ENCODE measurements around the gene ZMYM3.

The ZMYM3 gene

GRCh38 chrX:71250841-71251240, 3.1 kb downstream of the ZMYM3 start:
- Histone ChIP-seq H3K4me1 (ENCODE audit: insufficient read depth, insufficient read length) (peaks cover 8% of the 10 kb centered on the region), H3K4me3 (ENCODE audit: insufficient read length, low read depth) (no peak overlapping the region), H3K27me3 (ENCODE audit: insufficient read depth, insufficient read length) (no peaks in the 10 kb centered on the region), H3K9me3 (ENCODE audit: insufficient read depth, low read length) (no peaks in the 10 kb centered on the region), H3K9ac (ENCODE audit: insufficient read length, low read depth) (no peak overlapping the region), H3K36me3 (ENCODE audit: insufficient read depth, insufficient read length, low read length) (peaks cover 69% of the 10 kb centered on the region)
- DNase-seq (ENCODE audit: low read depth, low spot score), result no peak
- TF ChIP-seq YY1 (IDR thresholded peaks at IDR 0.05; ENCODE audit: insufficient read depth, insufficient read length) (no peak), SUZ12 (IDR thresholded peaks at IDR 0.05; ENCODE audit: extremely low read depth, insufficient read depth, insufficient read length) (no peak), ZNF274 (IDR thresholded peaks at IDR 0.05; ENCODE audit: low read depth, low read length) (no peak)

- H3K27me3 ChIP-seq (ENCODE audit: insufficient read depth, insufficient read length), result no peaks in the 10 kb centered on the region
- no peaks in the 10 kb centered on the region for H3K9me3 ChIP-seq (ENCODE audit: insufficient read depth, low read length)
- H3K4me3 ChIP-seq (ENCODE audit: insufficient read length, low read depth), result no peak overlapping the region
- H3K9ac ChIP-seq (ENCODE audit: insufficient read length, low read depth), result no peak overlapping the region
- peaks cover 6% of the 10 kb centered on the region for H3K4me1 ChIP-seq (ENCODE audit: insufficient read depth, insufficient read length)
- TF ChIP-seq YY1 (IDR thresholded peaks at IDR 0.05; ENCODE audit: insufficient read depth, insufficient read length) (no peak), SUZ12 (IDR thresholded peaks at IDR 0.05; ENCODE audit: extremely low read depth, insufficient read depth, insufficient read length) (no peak), ZNF274 (IDR thresholded peaks at IDR 0.05; ENCODE audit: low read depth, low read length) (no peak)
- no peak for DNase-seq (ENCODE audit: low read depth, low spot score)
- H3K36me3 ChIP-seq (ENCODE audit: insufficient read depth, insufficient read length, low read length), result peaks cover 100% of the 10 kb centered on the region
These were observed 8.8 kb downstream of the ZMYM3 start for GRCh38 chrX:71245159-71245558.

GRCh38 chrX:71244359-71245128, 9.4 kb downstream of the ZMYM3 start:
- TF ChIP-seq SUZ12 (IDR thresholded peaks at IDR 0.05; ENCODE audit: extremely low read depth, insufficient read depth, insufficient read length), result no peak
- TF ChIP-seq YY1 (IDR thresholded peaks at IDR 0.05; ENCODE audit: insufficient read depth, insufficient read length), result no peak
- no peak for TF ChIP-seq ZNF274 (IDR thresholded peaks at IDR 0.05; ENCODE audit: low read depth, low read length)
- H3K4me1 ChIP-seq (ENCODE audit: insufficient read depth, insufficient read length), result peaks cover 2% of the 10 kb centered on the region
- H3K4me3 ChIP-seq (ENCODE audit: insufficient read length, low read depth), result no peak overlapping the region
- H3K27me3 ChIP-seq (ENCODE audit: insufficient read depth, insufficient read length), result no peaks in the 10 kb centered on the region
- DNase-seq (ENCODE audit: low read depth, low spot score), result no peak
- peaks cover 100% of the 10 kb centered on the region for H3K36me3 ChIP-seq (ENCODE audit: insufficient read depth, insufficient read length, low read length)
- no peaks in the 10 kb centered on the region for H3K9me3 ChIP-seq (ENCODE audit: insufficient read depth, low read length)
- no peak overlapping the region for H3K9ac ChIP-seq (ENCODE audit: insufficient read length, low read depth)

- Histone ChIP-seq H3K27me3 (ENCODE audit: insufficient read depth, insufficient read length) (no peaks in the 10 kb centered on the region), H3K36me3 (ENCODE audit: insufficient read depth, insufficient read length, low read length) (peaks cover 68% of the 10 kb centered on the region), H3K9ac (ENCODE audit: insufficient read length, low read depth) (no peak overlapping the region), H3K9me3 (ENCODE audit: insufficient read depth, low read length) (no peaks in the 10 kb centered on the region), H3K4me3 (ENCODE audit: insufficient read length, low read depth) (no peak overlapping the region), H3K4me1 (ENCODE audit: insufficient read depth, insufficient read length) (no peaks in the 10 kb centered on the region)
- no peak for DNase-seq (ENCODE audit: low read depth, low spot score)
- TF ChIP-seq ZNF274 (IDR thresholded peaks at IDR 0.05; ENCODE audit: low read depth, low read length) (no peak), YY1 (IDR thresholded peaks at IDR 0.05; ENCODE audit: insufficient read depth, insufficient read length) (no peak), SUZ12 (IDR thresholded peaks at IDR 0.05; ENCODE audit: extremely low read depth, insufficient read depth, insufficient read length) (no peak)
These were observed 12.6 kb downstream of the ZMYM3 start for GRCh38 chrX:71241301-71241700.

GRCh38 chrX:71239781-71240180, 14.2 kb downstream of the ZMYM3 start:
- Histone ChIP-seq H3K4me1 (ENCODE audit: insufficient read depth, insufficient read length) (no peaks in the 10 kb centered on the region), H3K36me3 (ENCODE audit: insufficient read depth, insufficient read length, low read length) (peaks cover 53% of the 10 kb centered on the region), H3K9me3 (ENCODE audit: insufficient read depth, low read length) (no peaks in the 10 kb centered on the region), H3K4me3 (ENCODE audit: insufficient read length, low read depth) (no peak overlapping the region), H3K9ac (ENCODE audit: insufficient read length, low read depth) (no peak overlapping the region), H3K27me3 (ENCODE audit: insufficient read depth, insufficient read length) (no peaks in the 10 kb centered on the region)
- no peak for TF ChIP-seq ZNF274 (IDR thresholded peaks at IDR 0.05; ENCODE audit: low read depth, low read length)
- TF ChIP-seq YY1 (IDR thresholded peaks at IDR 0.05; ENCODE audit: insufficient read depth, insufficient read length), result no peak
- TF ChIP-seq SUZ12 (IDR thresholded peaks at IDR 0.05; ENCODE audit: extremely low read depth, insufficient read depth, insufficient read length), result no peak
- no peak for DNase-seq (ENCODE audit: low read depth, low spot score)

- peaks cover 24% of the 10 kb centered on the region for H3K36me3 ChIP-seq (ENCODE audit: insufficient read depth, insufficient read length, low read length)
- H3K27me3 ChIP-seq (ENCODE audit: insufficient read depth, insufficient read length), result no peaks in the 10 kb centered on the region
- H3K4me3 ChIP-seq (ENCODE audit: insufficient read length, low read depth), result no peak overlapping the region
- TF ChIP-seq YY1 (IDR thresholded peaks at IDR 0.05; ENCODE audit: insufficient read depth, insufficient read length) (no peak), ZNF274 (IDR thresholded peaks at IDR 0.05; ENCODE audit: low read depth, low read length) (no peak), SUZ12 (IDR thresholded peaks at IDR 0.05; ENCODE audit: extremely low read depth, insufficient read depth, insufficient read length) (no peak)
- H3K4me1 ChIP-seq (ENCODE audit: insufficient read depth, insufficient read length), result no peaks in the 10 kb centered on the region
- DNase-seq (ENCODE audit: low read depth, low spot score), result no peak
- H3K9ac ChIP-seq (ENCODE audit: insufficient read length, low read depth), result no peak overlapping the region
- no peaks in the 10 kb centered on the region for H3K9me3 ChIP-seq (ENCODE audit: insufficient read depth, low read length)
These were observed 17.1 kb downstream of the ZMYM3 start for GRCh38 chrX:71236836-71237235.

GRCh38 chrX:71235482-71235881, 18.5 kb downstream of the ZMYM3 start:
- no peak overlapping the region for H3K4me3 ChIP-seq (ENCODE audit: insufficient read length, low read depth)
- TF ChIP-seq YY1 (IDR thresholded peaks at IDR 0.05; ENCODE audit: insufficient read depth, insufficient read length) (no peak), SUZ12 (IDR thresholded peaks at IDR 0.05; ENCODE audit: extremely low read depth, insufficient read depth, insufficient read length) (no peak), ZNF274 (IDR thresholded peaks at IDR 0.05; ENCODE audit: low read depth, low read length) (no peak)
- H3K9ac ChIP-seq (ENCODE audit: insufficient read length, low read depth), result no peak overlapping the region
- H3K36me3 ChIP-seq (ENCODE audit: insufficient read depth, insufficient read length, low read length), result peaks cover 10% of the 10 kb centered on the region
- no peaks in the 10 kb centered on the region for H3K4me1 ChIP-seq (ENCODE audit: insufficient read depth, insufficient read length)
- H3K9me3 ChIP-seq (ENCODE audit: insufficient read depth, low read length), result no peaks in the 10 kb centered on the region
- no peaks in the 10 kb centered on the region for H3K27me3 ChIP-seq (ENCODE audit: insufficient read depth, insufficient read length)
- DNase-seq (ENCODE audit: low read depth, low spot score), result no peak

All from NT2/D1 (cell line).